ENCODE results near the gene PTPRN2.
"Not testable (repeated sequence)": the region's sequence is repeated elsewhere in the genome, so short reads cannot be mapped to it uniquely, and the experiment has no call there.

PTPRN2 gene

DNA sequence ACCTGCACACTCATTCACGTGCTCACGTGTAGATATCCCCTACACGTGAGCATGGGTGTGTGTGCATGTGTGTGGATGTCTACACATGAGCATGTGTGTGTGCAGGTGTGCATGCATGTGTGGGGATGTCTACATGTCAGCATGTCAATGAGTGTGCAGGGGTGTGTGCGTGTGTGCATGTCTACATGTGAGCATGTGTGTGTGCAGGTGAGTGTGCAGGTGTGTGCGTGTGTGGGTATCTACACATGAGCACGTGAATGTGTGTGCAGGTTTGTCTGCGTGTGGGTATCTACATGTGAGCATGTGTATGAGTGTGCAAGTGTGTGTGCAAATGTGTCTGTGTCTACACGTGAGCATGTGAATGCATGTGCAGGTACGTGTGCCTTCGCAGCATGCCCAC lies 274.8 kb downstream of the PTPRN2 start:
- no peak for DNase-seq

DNA sequence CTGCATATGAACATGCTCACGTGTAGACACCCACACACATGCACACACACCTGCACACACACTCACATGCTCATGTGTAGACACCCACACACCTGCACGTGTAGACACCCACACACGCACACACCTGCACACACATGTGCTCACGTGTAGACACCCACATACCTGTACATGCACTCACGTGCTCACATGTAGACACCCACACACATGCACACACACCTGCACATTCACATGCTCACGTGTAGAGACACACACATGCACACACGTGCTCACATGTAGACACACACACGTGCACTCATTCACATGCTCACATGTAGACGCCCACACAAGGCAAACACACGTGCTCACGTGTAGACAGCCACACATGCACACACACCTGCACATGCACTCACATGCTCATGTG lies 275.8 kb downstream of the PTPRN2 start:
- DNase-seq, result no peak

DNA sequence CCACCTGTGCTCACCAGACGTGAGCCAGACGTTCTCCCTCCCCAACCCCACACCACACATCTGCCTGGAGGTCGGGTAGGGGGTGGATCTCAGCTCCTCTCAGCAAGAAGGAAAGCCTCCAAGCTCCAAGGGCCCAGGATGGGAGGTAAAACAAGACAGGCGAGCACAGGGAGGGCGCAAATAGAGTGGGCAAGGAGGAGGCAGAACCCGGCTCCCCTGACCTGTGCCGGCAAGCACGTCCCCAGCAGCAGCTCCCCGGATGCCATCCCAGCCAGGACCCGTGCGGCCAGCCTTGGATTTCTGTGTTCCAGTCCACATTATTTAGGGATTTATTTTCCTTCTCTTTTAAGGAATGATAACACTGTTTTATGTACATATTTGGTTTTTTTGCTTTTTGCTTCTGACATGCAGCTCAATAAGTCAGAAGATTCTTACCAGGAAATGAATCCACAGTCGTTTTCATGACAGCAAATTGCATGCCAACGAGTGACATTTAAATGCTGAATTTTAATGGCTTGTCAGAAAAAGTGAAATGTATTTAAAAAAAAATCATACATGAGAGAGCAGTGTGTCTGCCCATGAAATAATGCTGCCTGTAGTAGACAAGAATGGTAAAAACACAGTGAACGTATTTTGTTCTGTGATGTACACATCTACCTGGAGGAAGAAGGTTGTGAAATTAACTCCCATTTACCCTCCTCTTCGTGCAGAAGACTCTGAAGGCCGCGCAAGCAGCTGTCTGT lies 276.5 kb downstream of the PTPRN2 start:
- DNase-seq, result no peak

DNA sequence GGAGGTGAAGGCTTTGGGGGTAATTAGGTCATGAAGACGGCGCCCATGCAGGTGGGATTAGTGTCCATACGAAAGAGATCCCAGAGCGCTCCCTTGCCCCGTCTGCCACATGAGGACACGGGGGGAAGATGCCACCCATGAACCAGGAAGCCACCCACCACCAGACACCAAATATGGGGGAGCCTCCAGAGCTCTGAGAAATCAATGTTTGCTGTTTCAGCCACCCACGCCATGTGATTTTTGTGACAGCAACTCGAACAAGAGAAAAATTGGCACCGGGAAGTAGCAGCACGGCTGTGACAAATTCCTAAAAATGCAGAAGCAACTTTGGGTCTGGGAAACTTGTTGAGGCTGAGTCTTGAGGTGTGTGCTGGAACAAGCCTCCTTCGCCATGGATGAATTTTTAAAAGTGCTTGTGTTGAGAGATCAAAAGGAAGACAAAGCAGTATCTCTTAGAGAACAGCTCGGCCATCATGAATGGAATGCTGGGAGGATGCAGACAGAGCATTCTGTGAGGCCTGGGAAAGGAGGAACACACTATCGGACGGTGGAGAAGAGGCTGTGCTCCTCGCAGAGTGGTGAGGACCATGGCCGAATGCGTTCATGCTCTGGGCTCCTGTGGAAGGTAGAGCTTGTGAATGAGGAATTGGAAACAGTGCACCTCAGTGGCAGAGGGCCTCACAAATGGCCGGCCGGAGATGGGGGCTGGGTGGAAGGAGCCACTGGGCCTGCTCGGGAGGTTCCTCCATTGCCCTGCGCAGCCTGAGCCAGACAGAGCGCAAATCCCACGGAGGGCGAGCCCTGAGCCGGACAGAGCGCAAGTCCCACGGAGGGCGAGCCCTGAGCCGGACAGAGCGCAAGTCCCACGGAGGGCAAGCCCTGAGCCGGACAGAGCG lies 277.5 kb downstream of the PTPRN2 start:
- no peak for DNase-seq

DNA sequence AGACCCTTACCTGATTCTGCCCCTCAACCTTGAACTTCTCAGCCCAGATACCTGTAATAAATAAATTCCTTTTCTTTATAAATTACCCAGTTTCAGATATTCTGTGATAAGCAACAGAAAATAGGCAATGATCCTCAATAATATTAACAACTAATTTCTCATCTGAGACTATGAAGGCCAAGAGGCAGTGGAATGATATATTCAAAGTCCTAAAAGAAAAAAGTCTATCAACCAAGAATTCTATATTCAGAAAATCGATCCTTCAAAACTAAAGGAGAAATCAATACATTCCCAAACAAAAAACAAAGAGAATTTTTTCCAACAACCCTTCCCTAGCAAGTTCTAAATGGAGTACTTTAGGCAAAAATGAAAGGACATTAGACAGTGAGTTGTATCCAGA lies 279.6 kb downstream of the PTPRN2 start:
- no peak for DNase-seq

DNA sequence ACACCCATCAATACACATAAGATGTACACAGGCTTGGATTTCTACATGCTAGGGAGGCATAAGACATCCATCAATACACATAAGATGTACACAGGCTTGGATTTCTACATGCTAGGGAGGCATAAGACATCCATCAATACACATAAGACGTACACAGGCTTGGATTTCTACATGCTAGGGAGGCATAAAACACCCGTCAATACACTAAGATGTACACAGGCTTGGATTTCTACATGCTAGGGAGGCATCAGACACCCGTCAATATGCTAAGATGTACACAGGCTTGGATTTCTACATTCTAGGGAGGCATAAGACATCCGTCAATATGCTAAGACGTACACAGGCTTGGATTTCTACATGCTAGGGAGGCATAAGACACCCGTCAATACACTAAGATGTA lies 283.6 kb downstream of the PTPRN2 start:
- not testable (repeated sequence) for DNase-seq

DNA sequence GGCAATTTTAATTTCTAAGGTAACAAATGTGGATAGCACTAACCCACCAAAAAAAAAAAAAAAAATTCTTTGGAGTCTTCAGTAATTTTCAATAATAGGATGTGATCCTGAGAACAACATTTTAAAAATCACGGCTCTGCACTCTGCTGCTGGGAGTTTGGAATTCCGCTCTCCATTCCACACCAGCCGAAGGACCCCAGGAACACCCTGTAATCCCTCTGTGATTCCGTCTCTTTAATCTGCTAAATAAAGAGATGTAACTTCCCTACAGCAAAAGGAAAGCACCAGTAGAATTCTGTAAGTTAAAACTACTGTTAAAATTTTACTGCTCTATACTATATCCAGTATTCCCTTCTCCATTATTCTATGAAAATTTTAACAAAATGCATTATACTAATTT lies 284.5 kb downstream of the PTPRN2 start:
- DNase-seq, result no peak

DNA sequence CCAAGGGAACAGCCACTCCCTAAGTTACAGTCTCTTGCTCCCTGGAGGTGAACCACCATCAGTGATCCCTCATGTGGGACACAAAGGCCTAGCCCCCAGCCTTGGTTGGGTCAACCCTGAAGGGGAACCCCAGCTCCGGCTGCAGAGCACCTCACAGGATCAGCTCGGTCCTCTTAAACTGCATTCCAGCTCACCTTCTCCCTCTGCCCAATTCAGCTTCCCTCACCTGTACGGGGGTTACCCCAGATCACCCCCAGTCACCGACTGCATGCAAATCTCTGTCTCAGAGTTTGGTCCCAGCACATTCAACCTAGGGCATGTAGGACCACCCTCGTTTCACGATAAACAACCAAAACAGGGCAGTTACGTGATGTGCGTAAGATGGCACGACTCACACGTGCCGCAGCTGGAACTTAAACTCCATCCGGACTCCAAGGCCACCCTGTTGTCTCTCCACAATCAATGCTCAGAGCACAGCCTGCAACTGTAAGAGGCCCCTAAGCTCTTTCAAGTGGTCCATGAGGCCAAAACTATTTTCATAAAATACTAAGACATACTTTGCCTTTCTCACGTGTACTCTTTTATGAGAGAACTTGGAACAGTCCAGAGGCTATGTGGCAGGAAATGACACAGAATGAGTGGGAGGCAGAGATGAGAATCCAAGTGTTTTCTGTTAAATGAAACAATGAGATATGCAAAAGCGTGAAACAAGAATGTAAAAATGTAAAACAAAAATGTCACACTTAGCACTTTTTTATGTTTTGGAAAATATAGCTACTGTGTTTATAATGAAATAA lies 285.2 kb downstream of the PTPRN2 start:
- no peak for DNase-seq

DNA sequence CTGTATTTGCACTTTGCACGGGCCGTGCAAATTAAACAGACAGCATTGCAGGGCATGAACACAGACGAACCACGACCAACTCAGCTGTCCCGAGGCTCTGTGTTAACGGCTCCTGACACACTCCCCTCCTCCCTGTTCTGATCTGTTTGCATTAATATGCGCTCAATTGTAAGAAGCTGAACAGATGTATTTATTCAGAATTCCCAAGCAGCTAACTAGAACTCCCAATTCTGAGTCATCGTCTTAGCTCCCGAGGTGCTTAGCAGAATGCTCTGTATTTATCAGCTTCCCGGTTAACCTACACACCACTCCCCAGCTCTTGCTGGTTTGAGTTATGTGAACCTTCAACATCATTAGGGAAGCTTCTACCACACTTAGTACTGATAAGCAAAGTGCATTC lies 286.4 kb downstream of the PTPRN2 start:
- DNase-seq, result no peak

DNA sequence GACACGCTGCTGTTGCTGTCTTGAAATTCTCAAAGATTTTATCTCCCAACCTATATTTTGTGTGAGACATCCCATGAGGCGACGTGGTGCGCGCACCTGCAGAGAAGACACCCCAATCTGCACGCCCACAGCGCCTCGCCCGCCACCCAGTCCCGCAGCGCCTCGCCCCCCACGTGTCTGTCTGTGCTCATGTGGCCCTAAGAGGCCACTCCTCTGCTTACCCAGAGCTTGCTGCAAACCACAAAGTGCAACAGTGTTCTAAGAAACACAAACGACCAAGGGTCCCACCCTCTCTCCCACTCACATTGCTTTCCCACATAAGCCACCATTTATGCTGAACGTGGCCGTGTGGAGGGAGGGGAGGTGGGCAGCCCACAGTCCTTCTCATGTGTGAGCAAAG lies 287.2 kb downstream of the PTPRN2 start:
- no peak for DNase-seq

DNA sequence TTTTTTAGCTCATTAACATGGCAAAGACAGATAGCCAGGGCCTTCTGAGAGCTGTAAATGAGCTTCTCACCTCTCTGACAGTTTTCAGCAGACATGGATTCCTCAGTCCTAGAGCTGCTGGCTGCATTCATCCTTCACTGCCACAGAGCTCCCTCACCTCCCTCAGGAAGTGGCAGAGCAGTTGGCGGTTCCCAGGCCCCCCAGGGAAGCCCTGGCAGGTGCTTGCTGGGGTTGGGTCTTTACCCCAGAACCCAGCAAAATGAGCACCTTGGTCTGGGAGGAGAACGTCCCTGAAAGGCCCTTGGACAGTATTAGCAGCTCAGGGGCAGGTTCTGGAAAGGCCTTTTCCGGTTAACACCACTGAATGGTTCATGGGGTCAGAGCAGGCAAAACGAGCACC lies 288.0 kb downstream of the PTPRN2 start:
- no peak for DNase-seq

DNA sequence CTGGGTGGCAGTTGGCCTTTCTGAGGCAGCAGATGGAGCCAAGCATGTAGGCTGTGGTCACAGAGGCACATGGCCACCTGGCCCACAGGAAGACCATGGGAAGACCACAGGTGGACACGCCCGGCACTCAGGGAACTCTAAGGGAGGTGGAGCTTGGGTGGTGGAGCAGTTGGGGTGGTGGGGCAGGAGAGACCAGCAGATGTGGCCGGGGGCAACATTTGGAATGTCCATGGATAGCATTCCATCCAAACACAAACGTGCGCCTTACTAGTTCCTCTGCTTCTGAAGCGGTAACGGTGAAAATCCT lies 290.9 kb downstream of the PTPRN2 start:
- DNase-seq, result no peak

DNA sequence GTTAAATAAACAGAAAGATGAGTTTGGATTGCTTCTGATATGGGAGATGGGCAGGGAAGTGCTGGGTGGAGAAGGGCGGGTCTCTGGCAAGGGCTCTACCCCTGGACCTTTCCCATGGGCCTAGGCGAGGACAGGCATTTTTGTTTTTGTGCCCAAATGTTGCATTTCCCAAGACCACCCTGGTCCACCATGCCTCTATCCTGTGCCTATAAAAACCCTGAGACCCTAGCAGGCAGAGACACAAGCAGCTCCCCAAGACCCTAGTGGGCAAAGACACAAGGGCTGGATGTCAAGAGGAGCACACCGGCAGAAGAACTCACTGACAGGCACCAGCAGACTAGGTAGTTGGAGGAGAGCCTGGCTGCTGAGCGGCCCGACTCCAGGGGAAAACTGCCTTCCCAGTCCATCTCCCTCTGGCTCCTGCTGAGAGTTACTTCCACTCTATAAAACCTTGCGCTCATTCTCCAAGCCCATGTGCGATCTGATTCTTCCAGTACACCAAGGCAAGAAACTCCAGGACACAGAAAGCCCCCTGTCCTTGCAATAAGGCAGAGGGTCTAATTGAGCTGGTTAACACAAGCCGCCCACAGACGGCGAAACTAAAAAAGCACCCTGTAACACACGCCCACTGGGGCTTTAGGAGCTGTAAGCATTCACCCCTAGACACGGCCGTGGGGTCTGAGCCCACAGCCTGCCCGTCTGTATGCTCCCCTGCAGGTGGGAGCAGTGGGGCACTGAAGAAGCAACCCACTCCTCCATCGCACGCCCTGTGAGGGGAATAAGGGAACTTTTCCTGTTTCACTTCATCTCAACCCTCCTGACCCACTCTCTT lies 291.4 kb downstream of the PTPRN2 start:
- no peak for DNase-seq

DNA sequence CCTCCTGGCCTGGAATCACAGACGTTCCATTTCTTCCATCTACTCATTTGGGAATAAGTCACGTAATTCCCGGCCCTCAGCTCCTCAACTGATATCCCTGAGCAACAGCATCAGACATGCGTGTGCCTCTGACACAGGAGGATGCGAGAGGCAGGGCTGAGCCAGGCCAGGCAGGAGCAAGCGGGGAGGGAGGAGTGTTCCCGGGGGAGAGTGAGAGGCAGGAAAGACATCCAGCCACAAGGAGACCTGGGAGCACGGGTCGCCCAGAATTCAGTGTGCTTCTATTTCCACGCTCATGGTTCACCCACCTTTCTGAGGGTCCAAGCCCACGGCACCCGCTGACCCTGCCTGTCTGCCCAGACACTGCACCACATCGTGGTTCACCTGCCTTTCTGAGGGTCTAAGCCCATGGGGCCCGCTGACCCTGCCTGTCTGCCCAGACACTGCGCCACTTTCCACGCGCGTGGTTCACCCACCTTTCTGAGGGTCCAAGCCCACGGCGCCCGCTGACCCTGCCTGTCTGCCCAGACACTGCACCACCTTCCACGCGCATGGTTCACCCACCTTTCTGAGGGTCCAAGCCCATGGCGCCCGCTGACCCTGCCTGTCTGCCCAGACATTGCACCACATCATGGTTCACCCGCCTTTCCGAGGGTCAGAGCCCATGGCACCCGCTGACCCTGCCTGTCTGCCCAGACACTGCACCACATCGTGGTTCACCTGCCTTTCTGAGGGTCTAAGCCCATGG lies 293.0 kb downstream of the PTPRN2 start:
- not testable (repeated sequence) for DNase-seq

DNA sequence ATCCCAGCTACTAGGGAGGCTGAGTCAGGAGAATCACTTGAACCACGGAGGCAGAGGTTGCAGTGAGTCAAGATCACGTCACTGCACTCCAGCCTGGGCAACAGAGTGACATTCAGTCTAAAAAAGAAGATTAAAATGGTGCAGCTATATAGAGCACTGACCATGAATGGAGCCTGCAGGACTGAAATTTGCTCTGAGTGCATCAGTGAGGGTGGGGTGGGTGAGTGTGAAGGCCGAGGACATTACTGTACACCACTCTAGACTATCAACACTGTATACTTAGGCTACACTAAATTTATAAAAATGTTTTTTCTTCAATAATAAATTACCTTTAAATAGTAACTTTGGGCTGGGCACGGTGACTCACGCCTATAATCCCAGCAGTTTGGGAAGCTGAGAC lies 294.7 kb downstream of the PTPRN2 start:
- DNase-seq, result no peak

DNA sequence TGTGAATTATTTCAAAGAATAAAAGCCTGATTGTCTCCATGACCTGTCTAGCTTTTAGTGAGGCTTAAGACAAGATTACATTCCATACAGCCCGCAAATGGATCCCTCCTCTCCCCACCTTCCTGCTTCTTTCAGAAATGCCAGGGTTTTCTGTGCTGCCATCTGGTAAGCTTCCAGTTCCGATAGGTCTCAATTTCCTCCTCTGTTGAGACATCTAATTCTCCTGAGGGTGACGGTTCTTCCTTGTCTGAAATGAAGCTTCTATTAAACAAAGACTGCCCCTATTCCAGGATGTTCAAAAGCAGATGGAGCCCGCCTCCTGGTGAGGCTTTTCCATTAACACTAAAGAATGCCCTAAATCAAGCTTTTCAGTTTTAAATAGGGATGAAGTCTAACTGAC lies 295.6 kb downstream of the PTPRN2 start:
- peak; percentile 44 for DNase-seq

DNA sequence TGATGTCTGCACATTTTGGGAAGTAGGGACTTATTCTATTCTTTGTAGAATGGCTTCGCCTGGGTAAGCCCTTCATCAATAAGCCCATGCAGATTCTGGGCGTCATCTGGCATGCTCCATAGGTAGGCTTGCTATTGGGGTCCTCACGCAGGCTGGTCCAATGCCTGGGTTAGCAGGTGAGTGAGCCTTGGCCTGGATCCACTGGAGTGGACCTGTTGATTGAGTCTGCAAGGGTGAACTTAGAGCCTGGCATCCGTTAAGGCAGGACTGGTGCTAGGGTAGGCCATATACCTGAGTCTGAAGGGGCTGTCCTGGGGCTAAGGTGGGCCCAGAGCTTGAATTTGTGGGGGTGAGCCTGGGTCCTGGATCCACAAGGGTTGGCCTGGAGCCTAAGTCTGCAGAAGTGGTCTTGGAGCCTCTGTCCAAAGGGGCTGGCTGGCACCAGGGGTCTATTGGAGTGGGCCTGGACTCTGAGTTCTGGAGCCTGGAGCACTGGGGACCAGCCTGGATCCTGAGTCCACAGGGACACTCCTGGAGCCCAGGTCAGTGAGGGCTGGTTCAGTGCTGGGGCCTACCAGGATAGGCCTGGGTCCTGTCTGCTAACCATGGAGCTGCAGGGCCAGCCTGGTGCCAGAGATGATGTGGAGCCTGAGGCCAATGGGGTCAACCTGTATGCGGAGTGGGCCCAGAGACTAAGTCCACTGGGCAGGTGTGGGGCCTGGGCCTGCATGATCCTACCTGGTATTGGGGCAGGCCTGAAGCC lies 297.7 kb downstream of the PTPRN2 start:
- no peak for DNase-seq

DNA sequence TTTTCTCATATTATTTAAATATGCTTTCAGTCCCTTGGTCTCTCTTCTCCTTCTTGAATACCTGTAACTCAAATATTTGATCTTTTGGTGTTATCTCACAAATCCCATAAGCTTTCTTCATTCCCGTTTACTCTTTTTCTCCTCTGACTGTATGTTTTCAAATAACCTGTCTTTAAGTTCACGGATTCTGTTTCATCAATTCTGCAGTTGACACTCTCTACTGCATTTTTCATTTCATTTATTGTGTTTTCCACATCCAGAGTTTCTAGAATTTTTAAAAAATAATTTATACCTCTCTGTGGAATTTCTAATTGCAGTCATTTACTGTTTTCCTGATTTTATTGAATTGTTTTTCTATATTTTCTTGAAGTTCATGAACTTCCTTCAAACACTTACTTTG lies 298.4 kb downstream of the PTPRN2 start:
- DNase-seq, result no peak

DNA sequence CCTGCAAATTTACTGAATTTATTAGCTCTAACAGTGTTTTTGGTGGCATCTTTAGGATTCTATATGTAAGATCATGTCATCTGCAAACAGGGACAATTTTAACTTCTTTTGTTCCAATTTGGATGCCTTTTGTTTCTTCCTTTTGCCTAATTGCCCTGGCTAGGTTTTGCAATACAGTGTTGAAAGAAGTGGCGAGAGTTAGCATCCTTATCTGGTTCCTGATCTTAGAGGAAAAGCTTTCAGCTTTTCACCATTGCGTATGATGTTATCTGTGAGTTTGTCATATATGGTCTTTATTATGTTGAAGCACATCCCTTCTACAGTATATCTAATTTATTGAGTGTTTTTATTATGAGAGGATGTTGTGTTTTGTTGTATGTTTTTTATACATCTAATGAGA lies 301.4 kb downstream of the PTPRN2 start:
- no peak for DNase-seq

DNA sequence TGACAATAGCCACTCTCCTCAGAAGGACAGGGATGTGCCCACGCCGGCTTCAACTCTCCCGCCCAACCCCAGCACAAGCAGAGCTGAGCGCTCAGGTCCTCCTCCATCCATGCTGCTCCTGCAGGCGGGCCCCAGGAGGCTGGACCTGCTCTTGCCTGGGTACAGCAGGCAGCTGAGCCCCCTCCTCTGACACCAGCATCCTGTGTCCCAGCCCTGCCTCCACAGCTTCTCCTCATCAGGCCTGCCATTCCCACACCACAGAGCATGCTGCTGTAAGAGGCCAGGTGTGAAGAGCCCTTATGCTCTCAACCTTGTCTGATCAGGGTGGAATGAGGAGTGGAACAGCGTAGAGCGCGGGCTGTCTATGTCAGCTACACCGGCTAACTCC lies 302.2 kb downstream of the PTPRN2 start:
- DNase-seq, result no peak

Data from NCI-H2171 (cell line).